GM12874 (cell line): ENCODE results near the gene PCED1B.

Experiments
- CTCF ChIP-seq: IDR thresholded peaks from 2 replicates; pipeline ENCODE4 v1.5.1; 2011; ENCODE audit warnings: low read depth, mild to moderate bottlenecking, control low read depth, low read length, moderate library complexity; ENCODE audit not compliant: insufficient read depth

Gene PCED1B

GRCh38 chr12:47073951-47074350, 5.5 kb upstream of the PCED1B start:
- TF ChIP-seq CTCF, result no peak

GRCh38 chr12:47074757-47075156, 4.7 kb upstream of the PCED1B start:
- no peak for TF ChIP-seq CTCF

GRCh38 chr12:47075192-47076084, 4.0 kb upstream of the PCED1B start:
- TF ChIP-seq CTCF, result no peak

- TF ChIP-seq CTCF, result no peak
Measured at GRCh38 chr12:47077206-47078085, 2.0 kb upstream of the PCED1B start.

- no peak for TF ChIP-seq CTCF
Measured at GRCh38 chr12:47078086-47078395, 1.4 kb upstream of the PCED1B start.

- TF ChIP-seq CTCF, result no peak
Measured at GRCh38 chr12:47078733-47079467, 521 bp upstream of the PCED1B start.

- no peak for TF ChIP-seq CTCF
Measured at GRCh38 chr12:47079981-47080724, 732 bp downstream of the PCED1B start.
